ENCODE results near the gene CLCN2. TPM values are rescaled to one million over a fixed set of nuclear protein-coding genes. Genes with fewer than 3 reads are reported as not detected.
A peak's percentile ranks its signal among the peaks of the same experiment; 100 is the strongest.

Gene CLCN2
- total RNA-seq, 1 donor from 2014 or later: 4.2 TPM

DNA sequence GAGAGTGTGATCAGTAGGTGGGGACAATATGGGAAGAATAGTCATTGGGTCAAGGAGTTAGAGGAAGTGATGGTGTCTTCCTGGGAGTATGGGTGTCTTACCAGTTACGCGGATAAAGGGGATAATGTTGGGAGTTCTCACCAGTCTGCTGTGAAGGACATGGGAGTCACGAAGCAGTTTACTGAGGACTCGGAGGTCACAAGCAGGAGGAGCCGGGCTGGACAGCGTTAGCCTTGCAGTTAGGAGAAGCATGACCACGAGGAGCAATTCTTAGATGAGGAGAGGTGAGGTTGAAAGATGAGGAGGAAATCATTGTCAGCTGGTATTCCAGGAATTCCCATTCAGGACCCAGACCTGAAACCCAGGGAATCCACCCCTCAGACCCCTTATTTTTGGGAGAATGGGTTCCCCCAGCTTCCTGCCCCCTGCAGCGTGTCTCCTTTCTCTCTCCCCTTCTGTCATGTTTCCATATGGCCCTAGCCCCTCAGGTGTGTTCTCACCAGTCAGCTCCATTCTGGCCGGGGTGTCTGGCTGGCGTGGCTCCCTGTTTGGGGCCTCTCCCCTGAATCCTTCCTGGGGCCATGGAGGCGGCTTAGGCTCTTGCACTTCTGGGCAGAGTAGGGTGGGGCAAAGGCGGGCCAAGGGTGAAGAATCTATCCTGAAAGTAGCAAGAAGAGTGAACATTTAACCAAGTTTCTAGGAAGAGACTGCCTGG is 14.5 kb upstream of the CLCN2 start:
- TF ChIP-seq, protein P1, sequence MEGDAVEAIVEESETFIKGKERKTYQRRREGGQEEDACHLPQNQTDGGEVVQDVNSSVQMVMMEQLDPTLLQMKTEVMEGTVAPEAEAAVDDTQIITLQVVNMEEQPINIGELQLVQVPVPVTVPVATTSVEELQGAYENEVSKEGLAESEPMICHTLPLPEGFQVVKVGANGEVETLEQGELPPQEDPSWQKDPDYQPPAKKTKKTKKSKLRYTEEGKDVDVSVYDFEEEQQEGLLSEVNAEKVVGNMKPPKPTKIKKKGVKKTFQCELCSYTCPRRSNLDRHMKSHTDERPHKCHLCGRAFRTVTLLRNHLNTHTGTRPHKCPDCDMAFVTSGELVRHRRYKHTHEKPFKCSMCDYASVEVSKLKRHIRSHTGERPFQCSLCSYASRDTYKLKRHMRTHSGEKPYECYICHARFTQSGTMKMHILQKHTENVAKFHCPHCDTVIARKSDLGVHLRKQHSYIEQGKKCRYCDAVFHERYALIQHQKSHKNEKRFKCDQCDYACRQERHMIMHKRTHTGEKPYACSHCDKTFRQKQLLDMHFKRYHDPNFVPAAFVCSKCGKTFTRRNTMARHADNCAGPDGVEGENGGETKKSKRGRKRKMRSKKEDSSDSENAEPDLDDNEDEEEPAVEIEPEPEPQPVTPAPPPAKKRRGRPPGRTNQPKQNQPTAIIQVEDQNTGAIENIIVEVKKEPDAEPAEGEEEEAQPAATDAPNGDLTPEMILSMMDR (conservative IDR thresholded peaks at IDR 0.05; ENCODE audit: low read depth, low read length): no peak
- DNase-seq (ENCODE audit: low read depth): no peak
- no peak overlapping the region for H3K4me3 ChIP-seq (ENCODE audit: low read depth, low read length)

DNA sequence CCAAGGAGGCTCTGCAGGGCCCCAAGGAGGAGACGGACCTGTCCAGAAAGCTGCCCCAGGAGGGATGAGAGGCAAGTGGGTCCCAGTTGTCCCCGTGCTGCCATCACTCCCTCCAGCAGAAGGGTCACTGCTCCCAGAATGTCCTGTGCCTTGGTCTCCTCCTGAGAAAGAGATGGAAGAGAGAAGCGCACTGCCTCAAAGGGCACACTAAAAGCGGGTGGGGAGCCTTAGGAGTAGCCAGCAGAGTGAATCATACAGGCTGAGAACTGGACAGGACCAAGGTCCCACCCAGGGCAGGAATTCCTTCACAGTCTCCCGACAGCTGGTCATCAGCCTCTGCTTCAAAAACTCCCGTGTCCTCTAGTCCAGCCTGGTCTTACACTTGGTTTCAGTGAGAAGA is 12.0 kb upstream of the CLCN2 start:
- TF ChIP-seq, protein P1 (conservative IDR thresholded peaks at IDR 0.05; ENCODE audit: low read depth, low read length): no peak
- DNase-seq (ENCODE audit: low read depth): no peak
- H3K4me3 ChIP-seq (ENCODE audit: low read depth, low read length): no peak overlapping the region

DNA sequence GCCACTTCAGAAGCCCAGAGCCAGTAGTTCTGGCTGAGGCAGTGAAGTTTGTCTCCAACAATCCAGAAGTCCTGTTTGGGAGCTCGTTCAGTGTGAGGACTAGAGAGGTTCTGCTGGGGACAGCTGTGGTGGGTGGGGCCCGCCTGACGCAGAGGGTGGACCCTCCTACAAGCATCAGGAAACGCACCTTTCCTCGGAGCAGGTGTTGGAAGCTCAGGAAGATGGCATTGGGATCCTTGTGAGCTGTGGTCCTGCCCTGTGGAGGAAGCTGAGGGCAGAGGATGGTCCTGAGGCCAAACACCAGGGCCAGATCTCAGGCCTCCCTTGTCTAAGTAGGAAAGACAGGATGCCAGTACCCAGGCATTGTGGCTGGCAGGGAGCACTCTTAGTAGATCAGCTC is 11.5 kb upstream of the CLCN2 start:
- no peak for DNase-seq (ENCODE audit: low read depth)
- no peak overlapping the region for H3K4me3 ChIP-seq (ENCODE audit: low read depth, low read length)
- TF ChIP-seq, protein P1 (conservative IDR thresholded peaks at IDR 0.05; ENCODE audit: low read depth, low read length): no peak

DNA sequence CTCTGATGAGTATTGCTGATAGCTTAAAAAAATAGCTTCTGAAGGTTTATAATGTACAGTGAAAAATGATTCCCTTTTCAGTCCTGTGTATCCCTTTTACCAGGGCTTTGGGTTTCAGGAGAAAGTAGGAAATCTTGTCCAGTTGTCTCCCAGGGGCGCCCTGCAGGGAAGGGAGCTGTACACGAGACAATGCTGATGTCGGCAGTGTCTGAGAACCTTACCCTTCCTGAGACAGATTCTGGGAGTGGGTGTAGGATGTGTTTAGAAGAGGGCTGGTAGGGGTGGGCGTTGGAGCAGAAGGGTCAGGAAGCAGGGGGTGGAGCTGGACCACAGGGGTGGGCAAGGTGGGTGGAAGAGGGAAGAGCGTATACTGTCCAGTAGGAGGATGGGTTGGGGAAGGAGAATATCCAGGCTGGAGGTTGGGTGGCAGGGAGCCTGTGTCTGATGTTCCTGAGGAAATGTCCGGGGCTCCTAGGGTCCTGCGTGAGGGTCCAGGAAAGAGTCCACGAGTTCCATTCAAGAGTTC is 11.0 kb upstream of the CLCN2 start:
- TF ChIP-seq, protein P1 (conservative IDR thresholded peaks at IDR 0.05; ENCODE audit: low read depth, low read length): no peak
- DNase-seq (ENCODE audit: low read depth): no peak

DNA sequence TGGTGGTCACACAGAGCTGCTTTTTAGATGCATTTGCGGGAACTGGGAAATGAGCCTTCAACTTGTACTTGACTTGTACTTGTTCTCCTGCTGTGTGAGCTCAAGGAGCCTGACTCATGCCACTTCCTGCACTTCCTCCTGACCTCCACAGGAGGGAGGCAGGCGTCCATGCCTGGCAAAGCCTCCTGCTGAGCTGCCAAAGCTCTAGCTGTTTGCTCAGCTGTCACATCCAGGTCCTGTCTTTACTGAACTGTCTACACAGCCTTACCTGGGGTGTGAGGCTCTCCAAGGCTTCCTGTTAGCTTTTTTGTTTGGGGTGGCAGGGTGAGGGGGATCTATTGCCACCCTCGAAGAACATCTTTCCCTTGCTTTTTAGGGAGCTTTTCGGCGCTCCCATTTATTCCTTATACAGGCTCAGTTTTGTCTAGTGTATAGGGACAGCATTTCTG is 10.2 kb upstream of the CLCN2 start:
- TF ChIP-seq, protein P1 (conservative IDR thresholded peaks at IDR 0.05; ENCODE audit: low read depth, low read length): peak; percentile 99
- peak; percentile 39 for DNase-seq (ENCODE audit: low read depth)
- H3K4me3 ChIP-seq (ENCODE audit: low read depth, low read length): no peak overlapping the region

More for the DNA sequence above, 11.0 kb upstream of the CLCN2 start:
- H3K4me3 ChIP-seq (ENCODE audit: low read depth, low read length): no peak overlapping the region

DNA sequence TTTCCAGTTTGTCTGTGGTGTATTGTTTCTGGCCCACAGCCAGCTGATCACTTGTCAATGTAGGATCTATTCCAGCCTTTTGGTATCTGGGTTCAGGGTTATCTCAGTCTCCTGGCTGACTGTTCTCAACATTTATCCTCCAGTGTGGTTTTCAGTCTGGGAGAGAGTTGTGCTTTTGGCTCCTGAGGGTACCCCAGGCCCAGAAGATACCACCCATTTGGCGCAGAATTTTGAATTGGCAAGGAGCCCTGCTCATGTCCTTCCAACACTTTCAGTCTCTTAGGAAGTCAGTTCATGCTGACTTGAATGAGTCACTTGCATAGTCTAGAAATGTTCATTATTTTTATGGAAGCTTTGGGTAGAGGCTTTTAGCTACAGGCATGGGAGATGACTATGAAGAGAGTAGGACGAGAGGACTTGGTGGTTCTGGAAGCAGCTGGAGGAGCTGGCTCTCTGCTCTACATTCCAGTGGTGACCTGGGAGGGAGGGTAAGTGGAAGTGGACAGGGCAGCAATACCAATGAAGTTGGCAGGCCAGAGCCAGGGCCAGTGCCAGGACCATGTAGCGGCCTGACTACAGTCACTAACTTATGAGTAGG is 7.3 kb upstream of the CLCN2 start:
- no peak for DNase-seq (ENCODE audit: low read depth)

More for the DNA sequence above, 7.3 kb upstream of the CLCN2 start:
- H3K4me3 ChIP-seq (ENCODE audit: low read depth, low read length): no peak overlapping the region
- TF ChIP-seq, protein P1 (conservative IDR thresholded peaks at IDR 0.05; ENCODE audit: low read depth, low read length): no peak

Measured in epithelial cell of proximal tubule (primary cell).